GM10266 (cell line): ENCODE results near the gene PRPF4.
"Not testable (repeated sequence)": the region's sequence is repeated elsewhere in the genome, so short reads cannot be mapped to it uniquely, and the experiment has no call there.

Experiments used
- DNase-seq: peaks from one replicate; pipeline ENCODE4 v3.0.0; 2012; ENCODE audit errors: extremely low spot score
- CTCF ChIP-seq: IDR thresholded peaks from 2 replicates; pipeline ENCODE4 v1.5.1; 2012; ENCODE audit warnings: mild to moderate bottlenecking, low read depth; ENCODE audit not compliant: control insufficient read depth, insufficient read depth; ENCODE audit errors: missing control alignments

The PRPF4 gene

DNA sequence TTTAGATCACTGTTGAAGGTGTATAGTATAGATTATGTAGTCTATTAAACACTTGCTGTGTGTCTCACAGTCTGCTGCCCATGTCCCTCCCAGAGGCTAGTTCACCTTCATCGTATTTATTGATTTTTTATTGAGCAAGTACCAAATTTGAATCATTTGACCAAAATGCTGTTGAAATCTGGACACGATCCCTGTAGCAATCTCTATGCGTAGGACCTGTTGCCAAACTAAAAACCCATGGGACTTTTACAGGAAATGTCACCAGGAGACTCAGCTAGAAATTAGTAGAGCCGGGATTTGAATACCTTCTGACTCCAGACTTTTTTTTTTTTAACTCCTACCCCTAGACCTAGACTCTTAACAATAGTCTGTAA, 36.6 kb upstream of the PRPF4 start:
- no peak for DNase-seq

GRCh38 chr9:113241161-113241560, 34.3 kb upstream of the PRPF4 start:
- TF ChIP-seq CTCF, result no peak
- DNase-seq, result no peak

More for the DNA sequence above, 36.6 kb upstream of the PRPF4 start:
- TF ChIP-seq CTCF, result no peak

DNA sequence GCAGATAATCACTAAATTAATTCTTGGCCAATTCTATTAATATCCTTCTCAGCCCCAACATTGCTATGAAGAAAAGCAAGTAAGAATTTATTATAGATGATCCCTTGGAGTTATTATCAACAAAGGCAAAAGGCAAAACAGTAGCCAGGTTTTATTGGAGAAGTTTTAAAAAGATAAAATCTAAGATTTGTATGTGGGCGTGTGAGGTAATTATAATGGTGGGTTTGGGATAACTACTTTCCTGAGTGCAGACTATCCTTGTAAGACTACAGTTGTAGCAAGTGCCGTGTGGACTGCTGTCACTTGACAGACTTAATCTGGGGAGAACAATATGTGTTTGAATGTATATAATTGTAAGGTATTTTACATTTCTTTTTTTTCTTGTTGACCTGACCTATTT, 30.9 kb upstream of the PRPF4 start:
- no peak for TF ChIP-seq CTCF
- no peak for DNase-seq

- TF ChIP-seq CTCF, result no peak
- DNase-seq, result no peak
Measured at GRCh38 chr9:113245894-113246293, 29.6 kb upstream of the PRPF4 start.

GRCh38 chr9:113246928-113247327, 28.5 kb upstream of the PRPF4 start:
- DNase-seq, result no peak
- no peak for TF ChIP-seq CTCF

- no peak for TF ChIP-seq CTCF
- DNase-seq, result no peak
Measured at GRCh38 chr9:113247640-113248039, 27.8 kb upstream of the PRPF4 start.

DNA sequence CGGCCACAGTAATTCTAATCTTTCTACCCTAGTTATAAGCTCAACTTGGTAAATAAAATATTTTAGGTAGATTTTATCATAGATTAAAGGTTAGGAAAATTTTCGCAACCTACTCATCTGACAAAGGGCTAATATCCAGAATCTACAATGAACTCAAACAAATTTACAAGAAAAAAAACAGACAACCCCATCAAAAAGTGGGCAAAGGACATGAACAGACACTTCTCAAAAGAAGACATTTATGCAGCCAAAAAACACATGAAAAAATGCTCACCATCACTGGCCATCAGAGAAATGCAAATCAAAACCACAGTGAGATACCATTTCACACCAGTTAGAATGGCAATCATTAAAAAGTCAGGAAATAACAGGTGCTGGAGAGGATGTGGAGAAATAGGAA, 25.8 kb upstream of the PRPF4 start:
- DNase-seq, result not testable (repeated sequence)

GRCh38 chr9:113250807-113251206, 24.7 kb upstream of the PRPF4 start:
- DNase-seq, result no peak
- no peak for TF ChIP-seq CTCF
